CD4-positive, alpha-beta T cell (primary cell): ENCODE data around the gene NANOGP8. TPM values are rescaled to one million over a fixed set of nuclear protein-coding genes. Genes with fewer than 3 reads are reported as not detected.
A peak's percentile ranks its signal among the peaks of the same experiment; 100 is the strongest.

ENCODE experiments used
- ATAC-seq: fragments of 200-7000 bp; cut with Tn5 transposase; one replicate; pipeline ENCODE4 v1.10.0; 2022; ENCODE audit warnings: mild to moderate bottlenecking; ENCODE audit not compliant: poor library complexity
- CTCF ChIA-PET: fragments of 350-600 bp; sonication (Branson Sonifier 250); formaldehyde crosslinking; loops from one replicate; lab custom pipeline; 2021; ENCODE audit warnings: antibody characterized with exemption, inconsistent platforms; lab: Charles Lee
- POLR2A ChIA-PET: fragments of 350-600 bp; sonication (Branson Sonifier 250); formaldehyde crosslinking; loops from one replicate; lab custom pipeline; 2021; ENCODE audit warnings: antibody characterized with exemption, inconsistent platforms; lab: Charles Lee
- DNase-seq, 14 experiments: peaks; one replicate each; pipeline ENCODE4 v3.0.0-alpha.2; 2013 to 2020; ENCODE audit warnings: mixed read lengths in 2 of 14
- H3K27ac ChIP-seq, 2 donors: one replicate each; pipeline versions ENCODE4 v1.5.1 to v1.7.0; 2013; ENCODE audit warnings: low read length in 2 of 2, low read depth in 1 of 2, mild to moderate bottlenecking in 1 of 2
- H3K27me3 ChIP-seq, 2 experiments: 1 replicate in 1 of 2; 2 replicates in 1 of 2; pipeline versions ENCODE4 v1.6.1 to v1.7.0; 2013; ENCODE audit warnings: low read length in 2 of 2, control low read depth in 1 of 2, mild to moderate bottlenecking in 1 of 2, moderate library complexity in 1 of 2; ENCODE audit not compliant: insufficient read depth in 2 of 2, control insufficient read depth in 1 of 2
- H3K36me3 ChIP-seq: one replicate; pipeline ENCODE4 v1.6.1; 2013; ENCODE audit warnings: low read length, control low read depth; ENCODE audit not compliant: insufficient read depth
- H3K4me1 ChIP-seq: one replicate; pipeline ENCODE4 v1.6.1; 2013; ENCODE audit warnings: low read length, control low read depth; ENCODE audit not compliant: insufficient read depth
- H3K4me3 ChIP-seq: one replicate; pipeline ENCODE4 v1.5.1; 2013; ENCODE audit warnings: mild to moderate bottlenecking, low read length, moderate library complexity
- H3K9me3 ChIP-seq, 2 experiments: 1 replicate in 1 of 2; 2 replicates in 1 of 2; pipeline versions ENCODE4 v1.6.1 to v1.7.0; 2013; ENCODE audit warnings: low read length in 2 of 2, mild to moderate bottlenecking in 2 of 2, control low read depth in 1 of 2, moderate library complexity in 1 of 2; ENCODE audit not compliant: control insufficient read depth in 1 of 2, insufficient read depth in 1 of 2
- H3K27ac Mint-ChIP-seq: one replicate; pipeline ENCODE4 v1.8.0; 2020; ENCODE audit warnings: mixed read lengths
- H3K27me3 Mint-ChIP-seq: one replicate; pipeline ENCODE4 v1.8.0; 2021; ENCODE audit warnings: mixed read lengths
- H3K36me3 Mint-ChIP-seq: one replicate; pipeline ENCODE4 v1.8.0; 2021; ENCODE audit warnings: low read depth, mixed read lengths
- H3K4me1 Mint-ChIP-seq: one replicate; pipeline ENCODE4 v1.8.0; 2021; ENCODE audit warnings: low read depth, mixed read lengths
- H3K4me3 Mint-ChIP-seq: one replicate; pipeline ENCODE4 v1.8.0; 2020; ENCODE audit warnings: mild to moderate bottlenecking, mixed read lengths
- H3K9me3 Mint-ChIP-seq: one replicate; pipeline ENCODE4 v1.8.0; 2020; ENCODE audit warnings: mixed read lengths
- CTCF ChIP-seq: fragments of 200-600 bp; IDR thresholded peaks from one replicate; pipeline ENCODE4 v1.8.0; 2022; ENCODE audit warnings: antibody characterized with exemption, mild to moderate bottlenecking
- intact Hi-C, 2 experiments: fragments of 100-400 bp; cut with DNase I in 1 of 2; cut with micrococcal nuclease in 1 of 2; formaldehyde crosslinking; loops; one replicate each; pipeline versions ENCODE4 v1.15.1 to v1.9.0; 2023 to 2025; cut with DNase I, micrococcal nuclease
- total RNA-seq, 174 experiments: library from RNA in 2 of 174; stranded (reverse) in 2 of 174; gene quantifications; one replicate each; pipeline ENCODE4 v1.2.3 and lab custom pipeline; 2021 to 2026

NANOGP8 gene
- total RNA-seq, 2 experiments from 2014 or later: not detected

DNA sequence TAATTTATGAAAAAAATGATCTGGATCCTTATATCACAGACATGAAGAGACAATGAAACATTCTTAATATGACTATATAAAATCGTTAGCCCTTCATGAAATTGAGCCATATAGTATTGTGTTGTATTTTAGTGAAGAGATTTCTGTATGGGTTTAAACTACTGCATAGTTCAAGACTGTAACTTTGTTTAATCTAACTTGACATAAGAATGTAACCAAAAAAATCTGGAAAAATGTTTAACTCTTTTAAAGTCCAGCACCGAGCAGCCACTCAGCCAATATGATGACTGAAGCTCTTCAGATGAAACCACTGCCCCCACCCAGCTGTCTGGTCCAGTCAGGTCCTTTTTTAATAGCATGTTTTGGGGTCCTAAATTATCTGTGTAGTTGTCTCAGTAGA lies 4.9 kb downstream of the NANOGP8 start:
- no peak overlapping the region for H3K27ac Mint-ChIP-seq
- H3K4me3 ChIP-seq: no peak overlapping the region
- no peaks in the 10 kb centered on the region for H3K4me1 ChIP-seq
- POLR2A ChIA-PET: no interaction called here
- no peaks in the 10 kb centered on the region for H3K9me3 Mint-ChIP-seq
- intact Hi-C loops: no loop called here
- CTCF ChIA-PET: no interaction called here
- peaks cover 14% of the 10 kb centered on the region for H3K27me3 Mint-ChIP-seq
- H3K36me3 Mint-ChIP-seq: no peaks in the 10 kb centered on the region
- H3K9me3 ChIP-seq: peaks cover 0 to 17% of the 10 kb centered on the region in 2 experiments
- peaks cover 0 to 3% of the 10 kb centered on the region in 2 experiments for H3K27me3 ChIP-seq
- DNase-seq (no peak), ATAC-seq (no peak)
- H3K27ac ChIP-seq: no peak overlapping the region
- no peaks in the 10 kb centered on the region for H3K36me3 ChIP-seq
- H3K4me3 Mint-ChIP-seq: no peak overlapping the region
- no peaks in the 10 kb centered on the region for H3K4me1 Mint-ChIP-seq
- TF ChIP-seq CTCF: no peak

DNA sequence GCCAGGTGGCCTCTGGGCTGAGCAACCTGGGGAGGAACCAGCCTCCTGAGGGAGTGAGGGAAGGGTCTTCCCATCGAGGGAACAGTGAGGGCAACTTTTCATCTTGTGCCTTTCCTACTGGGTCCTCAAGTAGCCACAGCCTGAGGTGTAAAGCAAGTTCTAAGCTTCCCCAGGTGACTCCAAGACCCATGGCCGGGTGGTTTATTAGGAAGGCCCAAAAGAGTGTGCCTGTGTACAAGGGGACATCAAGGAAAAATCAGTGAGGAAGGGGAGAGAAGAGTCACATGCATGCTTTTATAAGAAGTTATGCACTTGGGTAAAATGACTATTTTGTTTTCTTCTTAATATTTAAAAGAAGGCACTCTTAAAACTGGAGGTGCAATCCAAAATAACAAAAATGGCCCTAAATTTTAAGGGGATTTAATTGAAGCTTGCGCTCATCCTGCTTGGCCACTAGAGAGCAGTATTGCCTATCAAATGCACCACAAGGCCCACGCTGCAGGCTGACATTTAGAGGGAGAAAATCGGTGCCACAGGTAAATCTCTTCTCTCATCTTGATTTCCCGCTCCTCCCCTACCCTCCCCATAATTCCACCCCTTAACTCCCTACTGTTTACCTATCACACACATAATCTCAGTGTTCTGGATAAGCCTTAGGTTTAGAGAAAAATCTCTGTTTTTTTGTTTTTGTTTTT lies 6.7 kb downstream of the NANOGP8 start:
- H3K36me3 Mint-ChIP-seq: no peaks in the 10 kb centered on the region
- ATAC-seq: peak; percentile 44
- no peak overlapping the region for H3K4me3 ChIP-seq
- H3K27me3 Mint-ChIP-seq: peaks cover 22% of the 10 kb centered on the region
- no peaks in the 10 kb centered on the region for H3K4me1 Mint-ChIP-seq
- no peaks in the 10 kb centered on the region for H3K9me3 Mint-ChIP-seq
- peaks cover 0 to 3% of the 10 kb centered on the region in 2 experiments for H3K27me3 ChIP-seq
- no peaks in the 10 kb centered on the region for H3K4me1 ChIP-seq
- no peak overlapping the region for H3K27ac Mint-ChIP-seq
- H3K36me3 ChIP-seq: no peaks in the 10 kb centered on the region
- intact Hi-C loops: loop anchor here (2.0 kb wide), 1 partner anchor 366 kb away; no protein-coding TSS in a partner anchor
- ChIA-PET POLR2A (no interaction called here), CTCF (interaction anchor here (1.0 to 1.3 kb wide), 2 partner anchors 10 to 366 kb away, joined by 3 to 4 read pairs; no protein-coding TSS in a partner anchor)
- H3K9me3 ChIP-seq: peaks cover 0 to 17% of the 10 kb centered on the region in 2 experiments
- H3K27ac ChIP-seq: no peak overlapping the region
- peak in 7 of 14 experiments; percentile 3 to 64 (median 19) for DNase-seq
- no peak overlapping the region for H3K4me3 Mint-ChIP-seq
- peak; percentile 66 for TF ChIP-seq CTCF

GRCh38 chr15:35071106-35071505 lies 14.0 kb downstream of the NANOGP8 start:
- POLR2A ChIA-PET: no interaction called here
- H3K27me3 Mint-ChIP-seq: peaks cover 20% of the 10 kb centered on the region
- peaks cover 0 to 3% of the 10 kb centered on the region in 2 experiments for H3K27me3 ChIP-seq
- H3K4me3 Mint-ChIP-seq: no peak overlapping the region
- H3K36me3 ChIP-seq: no peaks in the 10 kb centered on the region
- CTCF ChIA-PET: no interaction called here
- H3K9me3 Mint-ChIP-seq: no peaks in the 10 kb centered on the region
- DNase-seq (no peak), ATAC-seq (no peak)
- TF ChIP-seq CTCF: no peak
- intact Hi-C loops: no loop called here
- H3K27ac ChIP-seq: no peak overlapping the region
- no peaks in the 10 kb centered on the region for H3K36me3 Mint-ChIP-seq
- H3K4me3 ChIP-seq: no peak overlapping the region
- no peaks in the 10 kb centered on the region for H3K4me1 ChIP-seq
- H3K4me1 Mint-ChIP-seq: no peaks in the 10 kb centered on the region
- peaks cover 0 to 4% of the 10 kb centered on the region in 2 experiments for H3K9me3 ChIP-seq
- no peak overlapping the region for H3K27ac Mint-ChIP-seq
